ENCODE measurements around the gene CCR7.
A peak's percentile ranks its signal among the peaks of the same experiment; 100 is the strongest.
"Not testable (repeated sequence)": the region's sequence is repeated elsewhere in the genome, so short reads cannot be mapped to it uniquely, and the experiment has no call there.

CCR7 gene

DNA sequence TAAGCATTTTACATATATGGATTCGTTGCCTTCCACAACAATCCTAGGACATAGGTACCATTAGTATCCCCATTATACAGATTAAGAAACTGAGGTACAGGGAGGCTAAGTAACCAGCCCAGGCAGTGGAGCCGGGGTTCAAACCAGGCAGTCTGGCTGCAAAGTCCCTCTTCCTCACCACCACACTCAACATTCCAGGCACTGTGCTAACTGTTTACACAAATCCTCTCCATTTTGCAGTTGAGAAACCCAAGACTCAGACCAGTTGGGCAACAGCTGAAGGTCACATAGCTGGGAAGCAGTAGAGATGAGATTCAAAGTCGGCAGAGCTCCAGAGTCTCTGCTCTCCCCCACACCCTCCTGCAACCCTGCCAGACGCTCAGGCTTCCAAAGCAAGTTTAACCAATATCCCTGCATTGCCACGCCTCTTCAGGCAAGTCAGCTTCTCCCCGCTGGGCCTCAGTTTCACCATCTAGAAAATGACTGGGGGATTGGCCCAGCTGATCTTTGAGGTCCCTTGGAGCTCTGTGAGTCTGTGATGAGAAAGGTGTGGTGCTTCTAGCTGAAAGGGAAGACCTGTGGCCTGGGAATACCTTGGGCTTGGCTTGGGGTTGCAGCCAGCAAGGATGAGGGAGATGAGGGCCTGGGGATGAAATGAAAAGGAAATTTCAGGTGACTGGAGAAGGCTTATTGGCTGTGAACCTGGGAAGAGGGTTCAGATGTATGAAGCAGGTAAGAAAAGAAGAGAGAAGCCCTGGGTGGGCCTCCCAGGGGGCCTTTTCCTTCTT lies 14.0 kb downstream of the CCR7 start:
- DNase-seq (ENCODE audit: low read depth), result no peak

GRCh38 chr17:40550608-40551007 lies 14.7 kb downstream of the CCR7 start:
- no peak for DNase-seq (ENCODE audit: low read depth)

- no peak for DNase-seq (ENCODE audit: low read depth)
Measured at GRCh38 chr17:40548982-40549685, 16.1 kb downstream of the CCR7 start.

GRCh38 chr17:40548491-40548981 lies 16.7 kb downstream of the CCR7 start:
- no peak for DNase-seq (ENCODE audit: low read depth)

DNA sequence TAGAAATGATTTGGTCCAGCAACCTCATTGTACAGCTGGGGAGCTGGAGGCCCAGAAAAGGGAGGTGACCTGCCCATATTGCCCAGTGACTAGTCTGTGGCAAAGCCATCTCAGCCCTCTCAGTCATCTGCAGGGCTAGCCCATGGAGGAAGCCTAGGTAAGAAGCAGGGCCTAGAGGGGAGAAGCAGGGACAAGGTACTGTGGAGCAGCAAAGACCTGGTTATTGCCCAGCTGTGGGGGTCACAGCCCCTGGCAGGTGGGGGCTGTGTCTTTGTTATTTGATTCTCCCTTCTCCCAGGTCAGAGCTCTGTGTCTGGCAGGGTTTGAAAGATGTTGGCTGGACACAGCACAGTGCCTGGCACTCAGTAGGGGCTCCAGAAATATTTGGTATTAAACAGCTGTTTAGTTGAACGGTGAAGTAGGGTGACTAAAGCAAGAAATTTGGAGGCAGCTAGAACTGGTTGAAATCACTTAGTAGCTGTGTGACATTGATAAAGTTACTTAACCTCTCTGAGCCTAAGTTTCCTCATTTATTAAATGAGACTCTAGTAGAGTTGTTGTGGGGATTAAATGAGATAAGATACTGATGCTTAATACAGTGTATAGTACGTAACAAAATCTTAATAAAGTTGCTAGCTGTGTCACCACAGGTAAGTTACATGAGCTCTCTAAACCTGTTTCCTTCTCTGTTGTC lies 17.3 kb downstream of the CCR7 start:
- DNase-seq (ENCODE audit: low read depth), result no peak

GRCh38 chr17:40547079-40547784 lies 18.0 kb downstream of the CCR7 start:
- no peak for DNase-seq (ENCODE audit: low read depth)

GRCh38 chr17:40546497-40546896 lies 18.8 kb downstream of the CCR7 start:
- DNase-seq (ENCODE audit: low read depth), result not testable (repeated sequence)

- DNase-seq (ENCODE audit: low read depth), result no peak
Measured at GRCh38 chr17:40545660-40546059, 19.6 kb downstream of the CCR7 start.

- DNase-seq (ENCODE audit: low read depth), result peak; percentile 33
Measured at GRCh38 chr17:40542558-40543411, 22.5 kb downstream of the CCR7 start.

GRCh38 chr17:40541873-40542557 lies 23.3 kb downstream of the CCR7 start:
- no peak for DNase-seq (ENCODE audit: low read depth)

- DNase-seq (ENCODE audit: low read depth), result peak; percentile 77
Measured at GRCh38 chr17:40541060-40541872, 24.0 kb downstream of the CCR7 start.

GRCh38 chr17:40540448-40540847 lies 24.8 kb downstream of the CCR7 start:
- DNase-seq (ENCODE audit: low read depth), result no peak

DNA sequence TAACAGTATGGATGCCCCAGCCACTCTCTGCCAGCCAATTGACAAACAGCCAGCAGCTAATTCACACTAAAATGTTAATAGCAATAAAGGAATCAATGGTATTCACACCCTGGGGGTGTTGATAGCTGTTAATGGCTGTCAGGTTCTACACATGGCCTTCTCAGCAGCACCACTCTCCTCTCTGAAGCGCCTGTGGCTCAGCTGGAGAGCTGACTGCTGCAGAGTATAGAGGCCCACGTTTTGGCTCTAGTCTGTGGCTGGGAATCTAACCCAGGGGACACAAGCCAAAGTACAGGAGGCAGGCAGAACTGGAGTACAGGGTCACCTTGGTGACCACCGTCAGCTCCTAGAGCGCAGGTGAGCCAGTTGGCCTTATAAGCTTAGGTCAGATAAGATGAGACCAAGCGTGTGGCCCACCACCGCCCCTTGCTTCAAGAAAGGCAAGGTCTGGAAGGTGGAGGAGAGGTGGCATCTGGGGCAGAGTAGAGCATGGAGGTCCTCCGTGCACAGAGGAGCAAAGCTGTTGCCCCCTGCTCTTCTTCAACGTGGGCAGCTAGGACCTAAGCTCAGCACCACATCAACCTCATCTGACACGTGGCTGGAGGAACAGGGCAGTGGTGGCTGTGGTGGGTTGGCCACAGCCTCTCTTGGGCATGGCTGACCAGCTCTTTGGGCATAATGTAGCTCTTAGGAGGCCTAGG lies 25.4 kb downstream of the CCR7 start:
- DNase-seq (ENCODE audit: low read depth), result no peak

GRCh38 chr17:40538936-40539705 lies 26.2 kb downstream of the CCR7 start:
- DNase-seq (ENCODE audit: low read depth), result no peak

GRCh38 chr17:40538019-40538935 lies 27.0 kb downstream of the CCR7 start:
- DNase-seq (ENCODE audit: low read depth), result no peak

GRCh38 chr17:40536295-40537171 lies 28.7 kb downstream of the CCR7 start:
- no peak for DNase-seq (ENCODE audit: low read depth)
